GM19351 (cell line): ENCODE results near the gene NBEAL2.
A peak's percentile ranks its signal among the peaks of the same experiment; 100 is the strongest.

Source experiments
- ATAC-seq: cut with Tn5 transposase; IDR thresholded peaks from one replicate; pipeline ENCODE4 v1.9.1; 2021; ENCODE audit warnings: mild to moderate bottlenecking, moderate library complexity; ENCODE audit not compliant: unreplicated experiment

NBEAL2 gene

GRCh38 chr3:46984591-46985459 lies 5.4 kb downstream of the NBEAL2 start:
- no peak for ATAC-seq

GRCh38 chr3:46985588-46985987 lies 6.1 kb downstream of the NBEAL2 start:
- ATAC-seq, result no peak

GRCh38 chr3:46986055-46986730 lies 6.7 kb downstream of the NBEAL2 start:
- ATAC-seq, result no peak

- ATAC-seq, result no peak
These were observed 7.4 kb downstream of the NBEAL2 start for GRCh38 chr3:46986782-46987310.

GRCh38 chr3:46987319-46987742 lies 7.9 kb downstream of the NBEAL2 start:
- peak; percentile 6 for ATAC-seq

GRCh38 chr3:46987743-46988401 lies 8.4 kb downstream of the NBEAL2 start:
- peak; percentile 85 for ATAC-seq

GRCh38 chr3:46988616-46989015 lies 9.2 kb downstream of the NBEAL2 start:
- ATAC-seq, result no peak

GRCh38 chr3:46989146-46989810 lies 9.8 kb downstream of the NBEAL2 start:
- ATAC-seq, result no peak

GRCh38 chr3:46990573-46991374 lies 11.3 kb downstream of the NBEAL2 start:
- ATAC-seq, result no peak

GRCh38 chr3:46991406-46992165 lies 12.1 kb downstream of the NBEAL2 start:
- ATAC-seq, result no peak

- no peak for ATAC-seq
These were observed 12.8 kb downstream of the NBEAL2 start for GRCh38 chr3:46992231-46992630.

GRCh38 chr3:46993292-46993691 lies 13.8 kb downstream of the NBEAL2 start:
- ATAC-seq, result no peak

- ATAC-seq, result no peak
These were observed 14.5 kb downstream of the NBEAL2 start for GRCh38 chr3:46993986-46994385.

- no peak for ATAC-seq
These were observed 15.6 kb downstream of the NBEAL2 start for GRCh38 chr3:46994801-46995731.

- no peak for ATAC-seq
These were observed 16.6 kb downstream of the NBEAL2 start for GRCh38 chr3:46995901-46996562.

GRCh38 chr3:46996689-46997452 lies 17.4 kb downstream of the NBEAL2 start:
- no peak for ATAC-seq
